ENCODE results near the gene C1orf122.

DNA sequence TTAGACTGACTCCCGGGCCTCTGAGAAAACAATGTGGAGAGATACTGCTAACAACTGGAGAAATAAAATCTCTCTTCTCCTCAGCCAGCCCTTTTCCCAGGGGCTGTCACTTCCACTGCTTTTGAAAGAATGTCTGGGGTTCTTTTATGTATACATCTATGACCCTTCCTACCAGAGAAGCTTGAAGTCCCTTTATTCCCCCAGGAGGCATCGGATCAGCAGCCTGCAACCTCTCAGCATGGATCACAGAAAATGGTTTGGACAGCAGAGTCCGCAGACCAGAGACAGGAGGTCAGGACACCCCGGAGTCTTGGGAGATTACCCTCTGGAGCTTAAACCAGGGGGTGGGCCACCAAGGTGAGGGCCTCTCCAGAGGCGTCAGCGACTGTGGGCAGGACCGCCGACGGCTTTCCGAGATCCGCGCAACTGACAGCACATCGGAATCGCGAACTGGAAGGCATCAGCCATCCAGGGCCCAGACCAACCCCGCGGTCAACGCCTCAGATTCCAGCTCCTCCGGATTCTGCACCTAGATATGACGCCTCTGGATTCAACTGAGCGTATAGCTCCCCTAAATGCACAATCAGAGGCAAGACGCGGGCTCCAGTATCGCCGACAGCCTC, 43.7 kb upstream of the C1orf122 start:
- TF ChIP-seq CTCF (IDR thresholded peaks at IDR 0.05) (no peak), POLR2AphosphoS5 (IDR thresholded peaks at IDR 0.05) (no peak)
